Uterus (tissue), 4 donors: Measurements from ENCODE around the gene FGF14. TPM values are rescaled to one million over a fixed set of nuclear protein-coding genes. Genes with fewer than 3 reads are reported as not detected.

ENCODE experiments used
- DNase-seq, 2 donors: peaks; one replicate each; pipeline ENCODE4 v3.0.0-alpha.2; 2019 to 2020
- H3K27ac ChIP-seq, 2 donors: fragments of 200-600 bp; sonication (generic); 1 replicate in 1 of 2; 2 replicates in 1 of 2; pipeline ENCODE4 v1.5.1; 2016 to 2018
- H3K27me3 ChIP-seq, 2 donors: fragments of 200-600 bp; sonication (generic); one replicate each; pipeline ENCODE4 v1.5.1; 2018 to 2019; ENCODE audit warnings: control low read depth in 1 of 2
- H3K36me3 ChIP-seq, 2 donors: fragments of 200-600 bp; sonication (generic); one replicate each; pipeline ENCODE4 v1.5.1; 2019; ENCODE audit warnings: control low read depth in 1 of 2
- H3K4me1 ChIP-seq, 2 donors: fragments of 200-600 bp; sonication (generic); one replicate each; pipeline ENCODE4 v1.5.1; 2018 to 2019; ENCODE audit warnings: control low read depth in 1 of 2
- H3K4me3 ChIP-seq, 2 donors: fragments of 200-600 bp; sonication (generic); 1 replicate in 1 of 2; 2 replicates in 1 of 2; pipeline ENCODE4 v1.5.1; 2018 to 2019; ENCODE audit warnings: mild to moderate bottlenecking in 1 of 2
- H3K9me3 ChIP-seq, 2 donors: fragments of 200-600 bp; sonication (generic); one replicate each; pipeline ENCODE4 v1.5.1; 2019; ENCODE audit warnings: control low read depth in 1 of 2
- POLR2A ChIP-seq, 2 donors: fragments of 450-650 bp; IDR thresholded peaks; one replicate each; pipeline ENCODE4 v1.6.1; 2016; ENCODE audit warnings: antibody characterized with exemption in 2 of 2, mild to moderate bottlenecking in 1 of 2, moderate library complexity in 1 of 2
- intact Hi-C: fragments of 100-400 bp; cut with DNase I; formaldehyde crosslinking; loops from one replicate; pipeline ENCODE4 v1.15.1; 2023; ENCODE audit warnings: low total_unique reads
- total RNA-seq, 4 donors: library from RNA; depleted of rRNA in 3 of 4; stranded (reverse); fragments of >200 nt in 3 of 4; gene quantifications; one replicate each; pipeline versions ENCODE4 v1.1.0 to v1.2.4, GENCODE V29; 2014 to 2023
- TF ChIP-seq, protein P1 (sequence below), 4 experiments: fragments of 200-600 bp in 2 of 4; fragments of 450-650 bp in 2 of 4; sonication (generic) in 2 of 4; IDR thresholded peaks; one replicate each; pipeline ENCODE4 v1.5.1; 2016 to 2019; ENCODE audit warnings: antibody characterized with exemption in 4 of 4, mild to moderate bottlenecking in 2 of 4, moderate library complexity in 1 of 4
- donor health status: DM: yes; HTN: yes; CAD: no.

Gene FGF14
- total RNA-seq, 4 donors from 2014 or later = under 0.01 to 0.98 (median 0.62) TPM; not detected in 1

- H3K36me3 ChIP-seq = no peaks in the 10 kb centered on the region
- H3K4me1 ChIP-seq = no peaks in the 10 kb centered on the region
- H3K27ac ChIP-seq = no peak overlapping the region
- H3K9me3 ChIP-seq = no peaks in the 10 kb centered on the region
- intact Hi-C loops = no loop called here
- H3K27me3 ChIP-seq = no peaks in the 10 kb centered on the region
- no peak overlapping the region for H3K4me3 ChIP-seq
- TF ChIP-seq, protein P1, sequence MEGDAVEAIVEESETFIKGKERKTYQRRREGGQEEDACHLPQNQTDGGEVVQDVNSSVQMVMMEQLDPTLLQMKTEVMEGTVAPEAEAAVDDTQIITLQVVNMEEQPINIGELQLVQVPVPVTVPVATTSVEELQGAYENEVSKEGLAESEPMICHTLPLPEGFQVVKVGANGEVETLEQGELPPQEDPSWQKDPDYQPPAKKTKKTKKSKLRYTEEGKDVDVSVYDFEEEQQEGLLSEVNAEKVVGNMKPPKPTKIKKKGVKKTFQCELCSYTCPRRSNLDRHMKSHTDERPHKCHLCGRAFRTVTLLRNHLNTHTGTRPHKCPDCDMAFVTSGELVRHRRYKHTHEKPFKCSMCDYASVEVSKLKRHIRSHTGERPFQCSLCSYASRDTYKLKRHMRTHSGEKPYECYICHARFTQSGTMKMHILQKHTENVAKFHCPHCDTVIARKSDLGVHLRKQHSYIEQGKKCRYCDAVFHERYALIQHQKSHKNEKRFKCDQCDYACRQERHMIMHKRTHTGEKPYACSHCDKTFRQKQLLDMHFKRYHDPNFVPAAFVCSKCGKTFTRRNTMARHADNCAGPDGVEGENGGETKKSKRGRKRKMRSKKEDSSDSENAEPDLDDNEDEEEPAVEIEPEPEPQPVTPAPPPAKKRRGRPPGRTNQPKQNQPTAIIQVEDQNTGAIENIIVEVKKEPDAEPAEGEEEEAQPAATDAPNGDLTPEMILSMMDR (IDR thresholded peaks at IDR 0.05) = no peak
- DNase-seq = no peak
Observed at GRCh38 chr13:102380012-102380411, 21.8 kb downstream of the FGF14 start.

DNA sequence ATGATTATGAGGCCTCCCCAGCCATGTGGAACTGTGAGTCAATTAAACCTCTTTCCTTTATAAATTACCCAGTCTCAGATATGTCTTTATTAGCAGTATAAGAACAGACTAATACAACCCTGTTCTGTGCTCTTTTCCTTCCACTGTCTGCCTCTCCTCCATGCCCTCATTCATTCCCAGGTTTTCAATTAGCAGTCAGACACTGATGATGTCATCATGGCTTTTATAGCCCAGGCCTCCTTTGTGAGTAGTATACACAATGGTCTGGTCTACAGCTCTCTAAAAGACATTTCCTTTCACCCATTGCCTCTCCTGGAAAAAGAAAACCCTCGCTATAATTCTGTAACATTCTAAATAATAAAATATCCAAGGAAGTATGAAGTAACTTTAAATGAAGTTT, 25.5 kb downstream of the FGF14 start:
- TF ChIP-seq POLR2A (IDR thresholded peaks at IDR 0.05) = no peak
- TF ChIP-seq, protein P1 (IDR thresholded peaks at IDR 0.05) = no peak
- no peak overlapping the region for H3K4me3 ChIP-seq
- no peaks in the 10 kb centered on the region for H3K4me1 ChIP-seq
- no peaks in the 10 kb centered on the region for H3K36me3 ChIP-seq
- no peaks in the 10 kb centered on the region for H3K27me3 ChIP-seq
- DNase-seq = no peak
- no peak overlapping the region for H3K27ac ChIP-seq
- intact Hi-C loops = no loop called here
- no peaks in the 10 kb centered on the region for H3K9me3 ChIP-seq

GRCh38 chr13:102374726-102375125, 27.1 kb downstream of the FGF14 start:
- Histone ChIP-seq H3K9me3 (no peaks in the 10 kb centered on the region), H3K27ac (no peak overlapping the region), H3K4me3 (no peak overlapping the region), H3K27me3 (no peaks in the 10 kb centered on the region), H3K36me3 (no peaks in the 10 kb centered on the region), H3K4me1 (no peaks in the 10 kb centered on the region)
- DNase-seq = no peak
- no peak for TF ChIP-seq POLR2A (IDR thresholded peaks at IDR 0.05)
- TF ChIP-seq, protein P1 (IDR thresholded peaks at IDR 0.05) = no peak
- intact Hi-C loops = no loop called here

- intact Hi-C loops = no loop called here
- H3K27me3 ChIP-seq = no peaks in the 10 kb centered on the region
- H3K9me3 ChIP-seq = no peaks in the 10 kb centered on the region
- no peak overlapping the region for H3K4me3 ChIP-seq
- no peak for TF ChIP-seq POLR2A (IDR thresholded peaks at IDR 0.05)
- TF ChIP-seq, protein P1 (IDR thresholded peaks at IDR 0.05) = no peak
- no peak overlapping the region for H3K27ac ChIP-seq
- H3K4me1 ChIP-seq = no peaks in the 10 kb centered on the region
- H3K36me3 ChIP-seq = no peaks in the 10 kb centered on the region
- no peak for DNase-seq
Observed at GRCh38 chr13:102374233-102374632, 27.6 kb downstream of the FGF14 start.

- intact Hi-C loops = no loop called here
- no peak overlapping the region for H3K27ac ChIP-seq
- H3K4me3 ChIP-seq = no peak overlapping the region
- TF ChIP-seq, protein P1 (IDR thresholded peaks at IDR 0.05) = no peak
- TF ChIP-seq POLR2A (IDR thresholded peaks at IDR 0.05) = no peak
- no peaks in the 10 kb centered on the region for H3K36me3 ChIP-seq
- no peaks in the 10 kb centered on the region for H3K27me3 ChIP-seq
- H3K4me1 ChIP-seq = no peaks in the 10 kb centered on the region
- H3K9me3 ChIP-seq = no peaks in the 10 kb centered on the region
- no peak for DNase-seq
Observed at GRCh38 chr13:102373221-102373620, 28.6 kb downstream of the FGF14 start.
